Posterior vena cava (tissue), 2 donors: Measurements from ENCODE around the gene PRDM16. TPM values are rescaled to one million over a fixed set of nuclear protein-coding genes. Genes with fewer than 3 reads are reported as not detected.

Experiments used
- DNase-seq: peaks from one replicate; pipeline ENCODE4 v3.0.0-alpha.2; 2020; ENCODE audit warnings: low spot score
- intact Hi-C, 2 donors: fragments of 100-400 bp; cut with DNase I; formaldehyde crosslinking; loops; one replicate each; pipeline versions ENCODE4 v1.14.1 to v1.14.2; 2022 to 2023
- total RNA-seq, 2 donors: library from RNA; stranded (reverse); fragmentation: NEBNext Ultra II Directional; extraction: Animal tissue kit (Norgen Biotek cat#: 25700); gene quantifications; one replicate each; pipeline ENCODE4 v1.2.1, GENCODE V29; 2021
- donor health status: DM: yes; HTN: yes; CAD: no.
- donor health status: DM: yes; HTN: yes; CAD: no.

PRDM16 gene
- total RNA-seq, 2 donors from 2014 or later: 15.8 to 21.1 TPM

DNA sequence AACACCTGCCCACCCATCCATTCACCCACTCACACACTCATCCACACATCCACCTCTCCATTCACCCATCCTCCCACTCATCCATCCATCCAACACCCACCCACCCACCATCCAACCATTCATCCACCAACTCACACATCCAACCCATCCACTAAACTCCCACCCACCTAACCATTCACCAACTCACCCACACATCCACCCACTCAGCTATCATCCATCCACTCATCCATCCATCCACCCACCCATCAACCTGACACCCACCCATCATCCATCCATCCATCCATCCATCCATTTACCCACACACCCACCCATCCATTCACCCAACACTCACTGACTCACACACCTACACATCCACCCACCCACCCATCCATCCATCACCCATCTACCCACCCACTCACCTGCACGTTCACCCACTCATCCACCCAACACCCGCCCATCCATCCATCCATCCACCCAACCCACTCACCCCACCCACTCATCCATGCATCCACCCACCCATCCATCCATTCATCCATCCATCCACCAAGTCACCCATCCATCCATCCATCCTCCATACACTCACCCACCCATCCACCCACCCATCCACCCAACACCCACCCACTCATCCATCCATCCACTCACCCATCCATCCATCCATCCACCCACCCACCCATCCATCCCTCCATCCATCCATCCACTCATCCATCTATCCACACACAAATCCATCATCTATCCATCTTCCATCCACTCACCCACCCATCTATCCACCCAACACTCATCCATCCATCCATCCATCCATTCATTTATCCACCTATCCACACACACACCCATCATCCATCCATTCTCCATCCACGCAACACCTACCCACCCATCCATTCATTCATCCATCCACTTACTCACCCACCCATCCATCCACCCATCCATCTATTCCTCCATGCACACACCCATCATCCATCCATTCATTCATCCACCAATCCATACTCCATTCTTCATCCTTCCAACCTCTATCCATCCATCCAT is 17.4 kb upstream of the PRDM16 start:
- DNase-seq: peak; percentile 8
- intact Hi-C loops: loop anchor here (1.0 to 10.0 kb wide), 2 partner anchors 25 to 137 kb away; no protein-coding TSS in a partner anchor

DNA sequence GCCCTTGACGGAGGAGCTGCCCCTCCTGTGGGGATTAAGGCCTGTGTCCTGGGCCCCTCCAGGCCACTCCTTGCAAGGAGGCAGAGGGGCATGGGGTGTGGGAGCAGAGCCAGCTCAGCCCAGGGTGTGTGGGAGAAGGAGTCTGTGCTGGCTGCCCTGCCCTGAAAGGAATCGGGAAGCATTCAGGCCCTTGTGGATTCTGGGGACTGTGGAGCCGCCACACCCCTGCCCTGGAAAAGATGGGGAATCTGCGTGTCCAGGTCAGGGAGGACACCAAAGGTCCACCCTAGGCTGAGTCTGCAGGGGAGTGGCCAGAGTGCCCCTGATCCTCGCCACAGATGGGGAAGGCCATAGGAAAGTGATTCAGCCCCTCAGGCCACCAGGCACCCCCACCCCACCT is 16.5 kb upstream of the PRDM16 start:
- intact Hi-C loops: loop anchor here in 1 of 2 donors (10.0 kb wide), 1 partner anchor 138 kb away; no protein-coding TSS in a partner anchor
- peak; percentile 26 for DNase-seq

DNA sequence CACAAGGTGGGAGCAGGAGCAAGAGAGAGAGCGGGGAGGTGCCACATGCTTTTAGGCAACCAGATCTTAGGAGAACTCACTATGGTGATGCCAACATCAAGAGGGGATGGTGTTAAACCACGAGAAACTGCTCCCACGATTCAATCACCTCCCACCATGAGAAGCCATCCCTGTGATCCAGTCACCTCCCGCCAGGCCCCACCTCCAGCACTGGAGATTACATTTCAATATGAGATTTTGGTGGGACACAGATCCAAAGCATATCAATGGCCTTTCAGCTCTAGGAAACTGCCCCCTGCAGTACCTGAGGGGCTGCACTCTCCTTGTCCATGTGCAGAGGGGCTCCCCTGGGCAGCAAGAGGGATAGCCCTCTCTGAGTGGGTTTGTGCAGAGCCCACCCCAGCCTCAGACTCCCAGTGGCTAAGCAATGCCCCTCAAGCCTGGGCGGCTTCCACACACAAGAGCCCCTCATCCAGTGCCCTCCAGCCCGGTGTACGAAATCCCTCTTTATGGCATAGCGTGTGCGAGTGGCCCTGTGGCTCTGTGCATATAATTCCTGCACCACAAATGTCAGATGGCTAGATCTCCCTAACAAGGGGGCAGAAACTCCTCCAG is 15.5 kb upstream of the PRDM16 start:
- intact Hi-C loops: loop anchor here in 1 of 2 donors (10.0 kb wide), 1 partner anchor 139 kb away; no protein-coding TSS in a partner anchor
- DNase-seq: peak; percentile 64

DNA sequence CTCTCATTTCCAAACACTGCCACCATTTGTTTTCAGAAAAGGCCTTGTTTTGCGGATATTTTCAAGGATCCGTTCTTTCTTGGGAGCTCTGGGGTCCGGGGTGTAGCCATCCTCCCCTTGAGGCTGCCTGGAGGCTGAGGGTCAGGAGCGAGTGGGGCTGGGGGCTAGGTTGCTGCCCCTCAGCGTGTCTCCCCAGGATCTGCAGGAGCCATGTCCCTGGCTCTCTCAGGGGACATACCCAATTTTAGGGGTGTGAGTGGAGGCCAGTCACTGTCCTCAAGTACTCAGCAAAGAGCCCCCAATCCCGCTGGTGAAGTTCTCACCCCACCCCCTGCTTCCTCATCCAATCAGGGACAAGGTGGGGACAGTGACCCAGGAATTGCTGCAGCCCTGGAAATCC is 15.0 kb upstream of the PRDM16 start:
- DNase-seq: peak; percentile 71
- intact Hi-C loops: loop anchor here (1.0 to 10.0 kb wide), 2 partner anchors 42 to 139 kb away; no protein-coding TSS in a partner anchor

DNA sequence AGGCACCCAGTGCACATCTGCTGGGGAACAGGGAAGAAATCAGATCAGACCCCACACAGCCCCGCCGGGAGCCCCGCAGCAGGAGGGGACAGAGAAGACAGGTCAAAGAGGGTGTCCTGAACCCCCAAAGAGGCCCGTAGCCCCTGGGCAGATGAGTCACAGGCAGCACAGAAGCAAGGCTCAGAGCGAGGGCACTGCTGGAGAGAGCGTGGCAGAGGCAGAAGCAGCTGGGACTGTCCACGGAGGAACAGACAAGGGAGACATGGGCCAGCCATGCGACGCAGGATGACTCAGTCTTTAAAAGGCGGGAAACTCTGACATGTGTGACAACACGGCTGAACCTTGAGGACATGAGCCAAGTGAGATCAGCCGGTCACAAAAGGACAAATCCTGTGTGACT is 14.5 kb upstream of the PRDM16 start:
- intact Hi-C loops: loop anchor here (1.0 to 10.0 kb wide), 2 partner anchors 42 to 140 kb away; no protein-coding TSS in a partner anchor
- peak; percentile 48 for DNase-seq

DNA sequence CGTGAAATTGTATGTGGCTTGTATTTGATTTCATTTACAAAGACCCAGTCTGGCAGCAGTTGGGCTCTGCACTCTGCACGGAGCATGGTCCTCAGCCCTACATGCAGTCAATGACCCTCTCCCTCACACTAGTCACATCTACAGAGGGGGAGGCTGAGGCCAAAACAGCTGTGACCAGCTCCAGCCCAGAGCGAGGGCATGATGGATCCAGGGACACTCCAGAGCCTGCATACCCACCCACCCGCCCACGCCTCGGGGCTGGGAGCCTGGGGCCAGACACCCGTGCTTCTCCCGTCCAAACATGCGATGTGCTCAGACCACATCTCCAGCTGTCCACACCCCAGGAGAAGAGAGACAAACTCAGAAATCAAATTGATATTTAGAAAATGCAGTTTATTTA is 14.0 kb upstream of the PRDM16 start:
- no peak for DNase-seq
- intact Hi-C loops: loop anchor here (5.0 to 10.0 kb wide), 2 partner anchors 140 to 577 kb away; no protein-coding TSS in a partner anchor

DNA sequence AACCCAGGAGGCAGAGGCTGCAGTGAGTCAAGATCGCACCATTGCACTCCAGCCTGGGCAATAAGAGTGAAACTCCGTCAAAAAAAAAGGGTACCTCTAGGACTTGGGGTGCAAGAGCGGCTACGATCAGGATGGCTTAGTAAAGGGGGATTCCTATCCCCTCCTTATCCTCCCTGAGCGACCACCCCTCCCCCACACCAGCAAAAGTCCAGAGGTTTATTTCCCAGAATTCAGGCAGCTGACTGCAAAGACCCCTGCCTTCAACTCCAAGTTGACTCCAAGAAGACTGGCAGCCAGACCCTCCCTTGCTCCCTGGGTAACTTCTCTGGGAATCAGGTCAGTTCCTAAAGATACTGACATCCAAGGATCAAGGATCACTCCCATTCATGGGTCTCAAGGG is 12.4 kb upstream of the PRDM16 start:
- DNase-seq: peak; percentile 34
- intact Hi-C loops: loop anchor here (5.0 to 10.0 kb wide), 2 partner anchors 142 to 576 kb away; no protein-coding TSS in a partner anchor

DNA sequence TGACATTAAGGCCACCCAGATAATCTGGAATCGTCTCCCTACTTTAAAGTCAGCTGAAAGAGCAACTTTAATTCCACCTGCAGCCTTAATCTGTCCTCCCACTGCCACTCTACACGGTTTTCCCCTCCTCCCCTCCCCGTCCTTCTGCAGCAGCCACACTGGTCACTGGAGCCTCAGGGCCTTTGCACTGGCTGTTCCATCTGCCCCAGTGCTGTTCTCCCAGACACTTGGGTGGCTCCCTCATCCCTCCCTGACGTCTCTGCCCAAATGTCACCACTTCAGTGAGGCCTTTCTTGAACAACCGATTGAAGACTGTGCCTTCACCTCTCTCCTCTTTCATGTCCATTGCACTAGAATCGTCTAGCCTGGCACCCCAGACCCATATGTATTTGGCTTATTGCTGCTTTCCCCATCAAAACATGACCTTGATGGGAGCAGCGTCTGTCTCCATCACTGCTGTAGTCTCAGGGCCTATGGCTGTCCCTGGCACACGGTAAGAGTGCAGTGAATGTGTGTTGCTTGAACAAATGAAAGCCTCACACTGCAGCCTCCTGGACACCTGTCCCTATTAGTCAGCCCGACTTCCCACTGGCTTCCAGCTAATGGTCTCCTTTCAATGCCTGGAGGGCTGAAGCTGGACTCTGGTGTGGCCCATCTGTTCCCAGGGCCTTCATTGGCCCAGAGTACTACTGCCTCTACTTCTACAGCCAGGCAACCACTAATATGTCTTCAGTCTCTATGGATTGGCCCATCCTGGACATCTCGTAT is 10.6 kb upstream of the PRDM16 start:
- intact Hi-C loops: loop anchor here (1.0 to 10.0 kb wide), 3 partner anchors 22 to 574 kb away; no protein-coding TSS in a partner anchor
- DNase-seq: peak; percentile 37

DNA sequence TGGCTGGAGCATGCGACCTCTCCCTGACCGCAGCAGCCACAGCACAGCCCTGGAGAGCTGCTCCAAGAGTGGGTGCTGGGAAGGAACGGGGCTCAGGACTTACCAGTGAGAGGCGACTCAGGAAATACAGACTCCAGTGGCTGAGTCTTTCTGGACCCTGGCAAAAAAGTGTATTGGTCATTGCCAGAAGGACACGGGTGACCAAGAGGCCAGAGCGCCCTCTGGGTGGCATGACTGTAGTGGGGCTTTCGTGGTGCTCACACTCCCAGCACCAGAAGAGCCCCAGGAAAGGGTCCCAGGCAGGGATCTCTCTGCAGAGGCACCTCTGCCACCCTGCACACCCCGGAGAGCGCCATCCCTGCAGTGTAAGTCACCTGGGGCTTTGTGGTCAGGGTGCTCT is 8.9 kb upstream of the PRDM16 start:
- peak; percentile 70 for DNase-seq

DNA sequence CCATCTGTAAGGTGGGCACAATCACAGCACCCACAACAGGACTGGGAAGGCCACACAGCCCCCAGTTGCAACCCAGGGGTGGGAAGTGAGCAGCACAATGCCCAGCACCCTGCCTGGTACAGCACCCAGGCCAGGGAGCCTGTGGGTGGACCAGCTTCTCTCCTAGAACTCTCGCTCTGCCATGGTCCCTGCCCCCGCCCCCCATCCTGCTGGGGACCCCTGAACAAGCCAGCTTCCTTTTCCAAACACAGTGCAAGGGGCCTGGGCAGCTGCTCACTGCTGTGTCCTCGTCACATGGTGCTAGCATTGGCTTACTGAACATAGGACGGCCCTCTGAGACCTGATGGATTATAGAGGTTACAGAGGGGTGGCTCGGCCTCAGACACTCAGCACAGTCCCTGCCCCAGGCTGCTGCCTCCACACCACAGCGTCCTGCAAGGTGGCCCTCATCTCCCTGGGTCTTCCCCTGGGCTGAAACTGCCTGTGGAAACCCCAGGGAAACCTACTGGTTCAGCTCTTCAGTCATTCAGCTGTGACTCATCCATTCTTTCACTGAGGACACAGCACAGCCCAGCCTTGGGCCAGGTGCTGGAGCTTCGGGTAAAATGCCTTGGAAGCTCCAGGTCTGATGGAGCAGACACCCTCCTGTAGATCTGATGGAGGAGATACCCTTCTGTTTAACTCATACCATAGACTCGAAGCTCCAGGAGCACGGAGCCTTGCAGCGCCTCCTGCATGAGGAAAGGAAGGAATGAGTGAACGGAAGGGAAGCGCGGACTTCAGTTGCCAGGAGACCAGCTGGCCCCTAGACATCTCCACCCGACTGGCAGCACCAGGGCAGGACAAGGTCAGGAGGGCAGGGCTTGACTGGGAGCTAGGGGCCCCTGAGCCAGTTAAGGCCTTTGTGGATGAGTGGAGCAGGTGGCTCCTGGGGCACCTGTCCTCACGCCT is 8.1 kb upstream of the PRDM16 start:
- intact Hi-C loops: loop anchor here (10.0 kb wide), 2 partner anchors 154 to 354 kb away; no protein-coding TSS in a partner anchor

More for the DNA sequence above, 8.9 kb upstream of the PRDM16 start:
- intact Hi-C loops: loop anchor here (10.0 kb wide), 2 partner anchors 155 to 355 kb away; no protein-coding TSS in a partner anchor

DNA sequence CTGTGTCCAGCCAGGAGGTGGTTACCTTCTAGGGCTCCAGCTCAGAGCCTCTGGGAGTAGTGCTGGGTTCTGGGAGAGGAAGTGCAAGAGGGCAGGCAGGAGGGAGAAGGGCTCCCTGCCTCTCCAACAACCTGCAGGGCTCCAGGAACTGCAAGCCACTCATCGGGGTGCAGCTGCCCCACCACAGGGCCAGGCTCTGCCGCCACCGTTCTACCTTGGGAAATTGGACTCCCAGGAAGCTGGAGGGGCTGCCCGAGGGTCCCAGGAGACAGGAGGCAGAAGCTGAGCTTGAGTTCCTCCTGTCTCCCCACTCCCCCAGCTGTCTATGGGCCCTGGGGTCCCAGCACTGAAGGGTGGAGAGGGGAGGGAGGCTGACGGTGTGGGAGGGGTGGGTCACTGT is 7.4 kb upstream of the PRDM16 start:
- intact Hi-C loops: loop anchor here (10.0 kb wide), 2 partner anchors 153 to 353 kb away; no protein-coding TSS in a partner anchor
- peak; percentile 70 for DNase-seq

More for the DNA sequence above, 8.1 kb upstream of the PRDM16 start:
- peak; percentile 64 for DNase-seq

DNA sequence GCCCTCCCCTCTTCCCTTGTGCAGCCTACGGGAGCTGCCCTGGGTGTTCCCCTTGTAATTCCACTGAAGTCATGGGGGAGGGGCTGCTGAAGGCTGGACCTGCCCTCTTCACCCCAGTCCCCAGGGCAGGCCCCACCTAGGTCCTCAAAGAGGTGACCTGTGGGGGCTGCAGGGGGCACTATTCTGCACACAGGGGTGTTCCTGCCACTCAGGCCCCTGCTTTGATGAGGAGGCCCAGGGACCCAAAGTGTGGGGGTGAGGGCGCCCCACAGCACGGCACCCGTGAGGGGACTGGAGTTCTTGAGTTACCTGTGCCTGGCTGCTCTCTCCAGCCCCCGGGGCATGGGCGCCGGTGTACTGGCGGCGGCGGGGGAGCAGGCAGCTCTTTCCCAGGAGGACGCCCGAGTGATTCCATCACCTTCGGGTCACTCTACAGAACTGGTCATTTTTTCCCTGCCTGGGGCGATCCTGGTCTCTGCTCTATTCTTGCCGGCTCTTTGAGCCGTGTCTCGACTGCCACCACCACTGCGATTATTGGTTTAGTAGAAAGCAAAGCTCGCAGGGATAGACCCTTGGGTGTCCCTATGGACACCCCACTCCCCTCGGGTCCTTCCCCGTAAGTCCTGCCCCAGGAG is 6.9 kb upstream of the PRDM16 start:
- intact Hi-C loops: loop anchor here (10.0 kb wide), 2 partner anchors 153 to 353 kb away; no protein-coding TSS in a partner anchor
- peak; percentile 66 for DNase-seq

DNA sequence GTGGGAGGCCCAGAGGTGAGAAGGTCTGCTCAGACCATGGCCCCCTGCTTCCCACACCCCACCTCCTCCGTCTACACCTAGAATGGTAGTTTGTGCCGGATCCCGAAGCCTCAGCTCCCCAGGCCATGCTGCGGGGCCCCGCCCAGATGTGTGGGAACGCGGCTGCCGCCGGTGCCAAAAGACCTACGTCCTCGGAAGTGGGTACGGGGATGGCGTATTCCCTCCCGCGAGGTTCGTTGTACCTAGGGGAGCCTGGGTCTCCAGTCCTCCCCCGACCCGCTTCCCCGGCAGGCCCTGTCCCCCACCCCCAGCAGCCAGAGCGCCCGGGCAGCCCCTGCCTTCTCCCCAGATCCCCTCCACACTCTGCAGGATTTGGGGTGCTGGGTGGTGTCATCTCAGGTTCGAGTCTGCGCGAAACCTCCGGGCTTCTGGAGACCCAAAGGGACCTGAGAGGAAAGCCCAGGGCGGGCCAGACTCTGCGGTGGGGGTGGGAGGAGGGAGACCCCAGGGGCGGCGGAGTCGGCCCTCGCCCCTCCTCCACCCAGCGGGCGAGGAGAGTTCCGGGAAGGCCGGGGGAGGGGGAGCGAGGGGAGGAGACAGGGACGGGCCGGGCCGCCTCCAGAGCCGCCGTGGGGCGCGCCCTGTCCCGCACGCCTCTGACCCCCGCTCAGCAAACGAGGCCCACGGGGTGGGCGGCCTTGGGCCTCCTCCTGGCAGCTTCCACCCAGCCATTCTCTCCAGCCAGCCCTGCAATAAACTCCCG is 6.2 kb upstream of the PRDM16 start:
- intact Hi-C loops: loop anchor here (10.0 kb wide), 2 partner anchors 152 to 352 kb away; no protein-coding TSS in a partner anchor
- peak; percentile 85 for DNase-seq

DNA sequence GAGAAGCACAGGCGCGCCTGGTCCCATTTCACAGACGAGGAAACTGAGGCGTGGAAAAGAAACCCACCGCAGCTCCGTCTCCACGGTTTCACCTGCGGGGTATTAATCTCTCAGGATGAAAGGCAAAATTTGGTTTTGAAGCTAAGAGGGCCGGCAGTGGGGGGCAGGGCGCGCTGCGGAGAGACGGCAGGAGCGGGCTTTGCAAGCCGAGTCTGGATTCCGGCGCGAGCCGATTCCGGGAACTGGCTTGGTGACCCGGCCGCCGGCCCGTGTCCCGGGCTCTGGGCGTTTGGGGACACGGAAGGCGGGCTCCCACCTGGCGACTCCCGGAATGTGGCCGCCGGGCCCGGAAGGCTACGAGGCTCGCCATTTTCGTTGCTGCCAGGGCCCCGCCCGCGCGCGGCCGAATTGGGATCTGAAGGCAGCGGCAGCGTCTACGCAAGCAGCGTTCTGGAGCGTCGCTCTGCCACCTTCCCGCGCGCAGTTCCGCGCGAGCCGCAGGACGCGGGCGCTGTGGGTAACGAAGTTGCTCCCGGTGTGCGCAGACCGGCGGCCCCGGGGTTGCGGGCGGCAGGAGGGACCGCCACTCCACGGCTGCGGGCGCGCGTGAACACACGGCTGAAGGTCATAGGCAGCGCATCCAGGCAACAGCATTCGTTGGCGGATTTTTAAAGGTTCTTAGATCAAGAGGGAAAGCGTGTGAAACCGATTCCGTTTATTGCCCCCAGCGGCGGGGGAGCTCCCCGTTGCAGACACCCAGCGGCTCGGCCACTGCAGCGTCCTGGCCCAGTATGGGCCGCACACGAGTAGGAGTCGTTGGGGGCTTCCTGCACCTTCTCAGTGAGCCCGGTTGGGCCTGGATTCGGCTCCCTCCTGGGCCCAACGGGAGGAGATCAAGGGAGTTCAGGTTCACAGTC is 5.4 kb upstream of the PRDM16 start:
- peak; percentile 81 for DNase-seq
- intact Hi-C loops: loop anchor here (10.0 kb wide), 2 partner anchors 151 to 351 kb away; no protein-coding TSS in a partner anchor

DNA sequence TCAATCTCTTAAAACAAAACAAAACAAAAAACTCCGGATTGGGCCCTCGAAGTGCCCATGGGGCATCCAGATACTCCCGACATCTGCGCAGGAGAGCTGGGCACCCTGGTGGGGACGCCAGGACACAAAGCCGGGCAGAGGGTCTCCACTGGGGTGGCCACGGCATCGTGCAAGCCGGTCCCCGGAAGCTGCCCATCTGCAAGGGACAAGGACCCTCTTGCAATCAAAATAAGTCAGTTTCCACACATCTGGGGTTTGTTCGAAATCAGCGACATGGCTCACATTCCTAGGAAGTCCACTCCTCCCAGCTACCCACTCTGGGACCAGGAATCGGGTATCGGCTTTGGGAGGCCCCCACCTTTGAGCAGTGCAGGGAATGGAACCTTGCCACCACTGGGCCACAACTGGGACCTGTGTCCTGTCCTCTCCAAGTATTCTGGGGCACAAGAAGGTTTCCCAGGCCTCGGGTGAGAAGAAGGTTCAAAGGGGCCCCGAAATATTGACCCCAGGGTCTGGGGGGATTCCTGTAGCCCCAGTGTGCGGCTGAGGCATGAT is 4.6 kb upstream of the PRDM16 start:
- intact Hi-C loops: loop anchor here (10.0 kb wide), 2 partner anchors 150 to 350 kb away; no protein-coding TSS in a partner anchor

More for the DNA sequence above, 4.6 kb upstream of the PRDM16 start:
- DNase-seq: peak; percentile 52
